Stimulated activated CD4-positive, alpha-beta T cell treated with anti-CD3 and anti-CD28 coated beads, Interleukin-4, amount 100 ng/mL, for 4 hours (primary cell): ENCODE measurements around the gene PTPRM.
"Not testable (repeated sequence)": the region's sequence is repeated elsewhere in the genome, so short reads cannot be mapped to it uniquely, and the experiment has no call there.

Experiments
- DNase-seq, 2 experiments: peaks; one replicate each; pipeline ENCODE4 v3.0.0-alpha.2; 2020

Gene PTPRM

DNA sequence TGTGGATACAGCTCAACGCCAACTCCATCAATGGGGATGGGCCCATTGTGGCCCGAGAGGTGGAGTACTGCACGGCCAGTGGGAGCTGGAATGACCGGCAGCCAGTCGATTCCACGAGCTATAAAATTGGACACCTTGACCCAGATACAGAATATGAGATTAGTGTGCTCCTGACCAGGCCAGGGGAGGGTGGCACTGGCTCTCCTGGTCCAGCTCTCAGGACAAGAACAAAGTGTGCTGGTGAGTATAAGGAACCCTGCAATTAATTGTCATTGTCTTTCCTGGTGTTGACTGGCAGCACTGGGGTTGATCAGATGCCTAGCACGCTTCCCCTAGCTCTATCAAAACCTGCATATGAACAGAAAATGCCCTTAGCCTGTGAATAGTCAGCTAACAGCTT, 388.1 kb downstream of the PTPRM start:
- no peak for DNase-seq

DNA sequence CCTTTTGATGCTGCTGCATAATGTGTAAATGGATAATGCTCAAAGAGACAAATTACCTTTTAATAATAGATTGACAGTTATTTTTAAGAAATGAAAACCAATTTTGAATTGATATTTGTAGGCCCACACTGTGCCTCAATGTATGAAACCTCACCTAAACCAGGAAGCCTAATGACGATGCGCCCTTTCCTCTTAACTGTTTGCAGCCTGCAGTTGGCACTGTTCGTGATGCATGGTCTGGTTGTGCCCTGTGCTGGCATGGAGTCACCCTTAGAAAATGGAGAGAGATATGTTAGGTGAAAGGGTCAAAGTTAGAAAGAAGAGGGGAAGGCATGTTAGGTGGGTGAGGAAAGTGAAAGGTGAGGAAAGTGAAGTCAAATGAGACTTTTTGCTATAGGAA, 390.2 kb downstream of the PTPRM start:
- DNase-seq, result no peak

DNA sequence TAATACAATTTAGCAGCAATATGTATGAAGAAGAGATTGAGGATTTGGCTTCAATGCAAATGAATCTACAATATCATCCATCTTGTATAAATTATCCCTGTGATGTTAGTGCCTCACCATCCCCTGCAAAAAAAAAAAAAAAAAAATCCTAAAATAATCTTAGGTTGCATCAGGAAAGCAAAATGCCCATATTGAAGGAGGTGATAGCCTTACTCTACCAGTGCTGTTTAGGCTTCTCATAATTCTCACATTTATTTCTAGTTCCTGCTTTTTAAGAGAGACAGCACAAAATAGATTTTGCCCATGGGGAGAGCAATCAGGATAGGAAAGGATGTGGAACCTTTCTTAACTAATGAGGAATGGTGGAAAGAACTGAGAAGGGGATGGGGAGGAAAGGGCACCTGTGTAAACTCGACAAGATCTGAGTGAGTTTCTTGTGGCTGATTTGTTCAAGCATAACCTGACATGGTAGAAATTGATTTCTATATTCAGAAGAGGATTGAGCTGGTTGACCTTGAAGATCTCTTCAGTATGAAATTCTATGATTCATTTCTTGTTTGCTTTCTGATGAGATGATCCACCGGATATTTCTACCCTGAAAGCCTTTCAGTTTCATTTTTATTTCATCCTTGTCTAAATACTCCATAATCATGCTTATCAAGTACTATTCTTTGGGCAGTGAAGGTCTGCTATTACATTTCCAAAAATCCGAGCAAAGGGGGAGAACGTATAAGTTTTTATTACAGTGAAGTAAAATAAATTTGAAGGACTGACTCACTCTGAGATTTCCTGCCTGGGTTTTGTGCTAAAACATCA, 391.2 kb downstream of the PTPRM start:
- DNase-seq, result no peak

DNA sequence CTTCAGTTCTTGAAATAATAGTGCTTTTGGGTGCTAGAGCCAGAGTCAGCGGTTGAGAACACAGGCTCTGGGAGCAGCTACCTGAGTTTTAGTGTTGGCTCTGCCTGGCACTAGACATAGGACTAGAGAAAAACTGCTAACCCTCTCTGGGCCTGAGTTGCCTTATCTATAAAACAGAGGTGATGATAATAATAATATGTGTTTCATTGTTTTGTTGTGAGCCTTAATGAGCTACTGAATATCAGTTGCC, 391.7 kb downstream of the PTPRM start:
- DNase-seq, result no peak

DNA sequence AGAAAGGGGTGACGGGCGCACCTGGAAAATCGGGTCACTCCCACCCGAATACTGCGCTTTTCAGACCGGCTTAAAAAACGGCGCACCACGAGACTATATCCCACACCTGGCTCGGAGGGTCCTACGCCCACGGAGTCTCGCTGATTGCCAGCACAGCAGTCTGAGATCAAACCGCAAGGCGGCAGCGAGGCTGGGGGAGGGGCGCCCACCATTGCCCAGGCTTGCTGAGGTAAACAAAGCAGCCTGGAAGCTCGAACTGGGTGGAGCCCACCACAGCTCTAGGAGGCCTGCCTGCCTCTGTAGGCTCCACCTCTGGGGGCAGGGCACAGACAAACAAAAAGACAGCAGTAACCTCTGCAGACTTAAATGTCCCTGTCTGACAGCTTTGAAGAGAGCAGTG, 399.6 kb downstream of the PTPRM start:
- DNase-seq, result not testable (repeated sequence)

DNA sequence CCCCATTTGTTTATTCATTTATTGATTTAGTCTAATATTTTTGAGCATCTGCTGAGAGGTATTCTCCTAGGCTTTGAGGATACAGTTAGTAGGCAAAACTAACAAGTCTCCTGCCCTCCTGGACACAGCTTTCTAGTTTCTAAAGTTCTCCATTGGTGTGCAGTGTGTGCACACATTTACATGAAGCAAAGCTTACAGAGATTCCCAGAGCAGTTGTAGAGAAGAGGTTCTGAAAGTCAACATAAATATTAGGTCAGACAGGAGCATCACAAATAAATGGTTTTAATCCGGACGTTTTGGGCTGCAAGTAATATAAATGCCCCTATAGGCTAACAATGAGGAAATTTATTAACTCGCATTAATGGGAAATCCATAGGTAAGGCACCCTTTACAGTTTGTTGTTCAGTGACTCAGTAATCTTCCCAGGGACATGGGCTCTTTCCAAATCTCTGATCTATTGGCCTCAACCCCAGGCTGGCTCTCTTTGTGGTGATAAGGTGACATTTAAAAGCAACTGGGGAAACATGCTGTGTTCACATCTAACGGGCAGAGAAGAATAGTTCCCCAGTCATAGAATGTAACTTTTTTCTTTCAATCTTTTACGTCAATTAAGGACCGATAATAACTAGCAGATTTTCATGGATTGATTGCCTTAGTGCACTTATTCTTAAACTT, 407.2 kb downstream of the PTPRM start:
- DNase-seq, result no peak

DNA sequence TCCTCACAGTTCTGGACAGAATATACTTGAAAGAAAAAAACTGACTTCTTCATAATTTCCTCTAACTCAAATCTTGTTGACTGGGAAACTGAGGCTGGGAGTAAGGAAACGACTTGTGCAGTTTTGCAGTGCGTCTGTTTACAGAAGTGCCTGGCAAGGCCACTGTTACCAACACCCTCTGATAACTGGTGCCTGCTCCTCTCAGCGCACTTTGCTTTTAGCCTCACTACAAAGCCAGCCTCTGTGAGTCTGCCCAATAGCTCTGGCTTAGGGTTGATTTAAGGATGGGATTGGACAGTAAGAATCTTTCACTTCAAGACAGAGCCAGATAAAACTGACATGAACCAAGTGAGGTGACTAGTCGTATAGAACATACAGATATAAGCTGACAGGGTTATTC, 410.8 kb downstream of the PTPRM start:
- no peak for DNase-seq

DNA sequence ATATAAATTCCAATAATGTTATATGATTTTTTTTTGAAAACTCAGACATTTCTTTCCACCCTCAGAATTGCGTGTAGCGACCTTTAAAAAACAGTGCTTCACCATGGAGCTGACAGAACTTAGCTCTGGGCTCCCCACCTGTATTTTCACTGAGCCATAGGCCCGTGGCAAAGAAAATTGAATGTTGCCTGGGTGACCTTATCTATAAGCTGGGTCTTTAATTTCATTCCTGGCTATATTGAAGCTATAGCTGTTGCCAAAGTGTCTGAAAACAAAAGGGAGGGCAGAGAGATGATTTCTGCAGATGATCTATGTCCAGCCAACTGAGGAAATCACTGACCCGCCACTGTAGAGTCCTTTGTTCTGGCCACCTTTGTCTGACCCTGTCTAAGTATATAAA, 411.7 kb downstream of the PTPRM start:
- DNase-seq, result no peak

DNA sequence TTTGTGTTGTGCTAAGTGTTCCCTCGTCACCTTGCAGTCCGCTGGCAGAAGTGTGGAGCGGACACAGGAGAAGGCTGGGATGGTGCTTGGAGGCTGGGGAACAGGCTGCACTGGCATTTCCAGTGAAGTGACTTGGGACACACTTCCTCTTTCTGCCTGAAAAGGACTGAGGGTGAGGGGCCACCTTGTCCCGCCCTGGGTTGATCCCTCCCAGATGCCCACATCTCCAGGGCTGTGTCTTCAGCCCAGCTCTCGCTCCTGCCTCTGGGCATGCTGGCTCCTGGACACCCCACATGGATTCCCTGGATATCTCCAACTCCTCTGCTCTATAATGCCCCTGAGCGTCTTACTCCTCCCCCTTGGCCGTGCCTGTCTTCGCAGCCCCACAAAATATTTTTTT, 412.6 kb downstream of the PTPRM start:
- DNase-seq, result no peak

DNA sequence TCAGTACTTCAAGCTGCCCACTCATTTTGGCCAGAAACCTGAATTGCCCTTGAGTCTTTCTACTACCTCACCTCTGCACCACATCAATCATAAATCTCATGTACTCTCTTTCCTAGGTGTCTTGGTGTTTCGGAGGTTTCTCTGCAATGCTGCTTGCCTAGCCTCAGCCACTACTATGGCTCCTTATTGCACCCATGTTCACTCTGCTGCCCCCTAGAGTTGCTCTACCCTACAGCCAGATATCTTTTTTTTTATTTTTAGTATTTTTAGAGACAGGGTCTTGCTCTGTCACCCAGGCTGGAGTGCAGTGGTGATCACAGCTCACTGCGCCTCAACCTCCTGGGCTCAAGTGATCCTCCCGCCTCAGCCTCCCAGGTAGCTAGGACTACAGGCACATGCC, 413.0 kb downstream of the PTPRM start:
- DNase-seq, result no peak

DNA sequence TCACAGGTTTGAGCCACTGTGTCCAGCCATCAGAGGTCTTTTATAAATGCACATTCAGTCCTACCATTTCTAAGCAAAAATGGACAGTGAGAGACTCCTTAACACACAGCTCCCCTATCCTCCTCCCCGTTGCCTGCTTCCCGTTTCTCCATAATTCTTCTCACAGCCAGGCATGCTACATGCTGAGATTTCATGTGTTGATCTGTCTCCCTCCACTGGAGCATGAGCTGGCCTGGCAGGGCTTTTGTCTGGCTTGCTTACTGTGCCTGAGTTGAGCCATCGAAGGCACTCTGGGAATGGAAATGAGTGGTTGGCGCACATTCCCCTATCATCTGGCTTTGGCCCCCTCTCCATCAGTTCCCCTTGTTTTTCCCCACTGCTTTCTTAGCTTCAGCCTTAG, 413.5 kb downstream of the PTPRM start:
- DNase-seq, result no peak

DNA sequence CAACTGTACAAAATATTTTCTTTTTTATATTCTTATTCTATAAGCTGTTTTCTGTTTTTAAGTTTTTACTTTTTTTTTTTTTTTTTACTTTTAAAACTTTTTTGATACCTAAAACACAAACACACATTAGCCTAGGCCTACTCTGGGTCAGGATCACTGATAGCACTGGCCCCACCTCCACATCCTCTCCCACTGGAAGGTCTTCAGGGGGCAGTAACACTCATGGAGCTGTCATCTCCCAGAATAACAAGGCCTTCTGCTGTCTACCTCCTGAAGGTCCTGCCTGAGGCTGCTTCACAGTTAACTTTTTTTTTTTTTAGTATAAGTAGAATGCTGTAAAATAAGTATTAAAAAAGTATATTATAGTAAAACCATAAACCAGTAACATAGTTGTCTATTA, 415.1 kb downstream of the PTPRM start:
- no peak for DNase-seq

DNA sequence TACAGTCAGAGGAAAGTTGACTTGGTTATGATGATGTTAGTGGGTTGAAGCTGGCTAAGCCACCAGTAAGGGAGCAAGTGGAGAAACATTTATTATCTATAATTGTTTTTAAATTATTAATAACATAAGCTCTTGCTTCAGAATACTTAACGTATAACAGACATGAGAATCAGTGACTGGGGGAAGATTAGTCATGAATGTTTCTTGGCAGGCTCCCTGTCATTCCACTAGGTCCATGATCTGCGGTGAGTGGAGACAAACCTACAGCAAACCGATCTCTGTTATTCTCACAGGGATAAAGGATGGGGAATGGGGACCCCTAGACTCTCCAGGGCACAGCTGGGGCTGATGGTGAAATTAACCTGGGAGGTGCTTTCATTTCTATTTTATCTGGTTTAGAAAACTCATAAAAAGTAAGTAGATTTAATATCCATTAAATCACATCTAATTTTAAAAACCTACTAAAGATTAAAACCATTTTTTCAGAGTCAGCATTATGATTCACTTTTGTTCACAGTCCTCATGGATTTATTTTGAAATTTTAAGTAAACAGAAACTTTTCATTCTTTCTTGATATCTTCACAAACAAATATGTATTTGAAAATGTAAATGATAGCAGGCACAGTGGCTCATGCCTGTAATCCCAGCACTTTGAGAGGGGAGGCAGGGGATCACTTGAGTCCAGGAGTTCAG, 420.3 kb downstream of the PTPRM start:
- DNase-seq, result no peak

DNA sequence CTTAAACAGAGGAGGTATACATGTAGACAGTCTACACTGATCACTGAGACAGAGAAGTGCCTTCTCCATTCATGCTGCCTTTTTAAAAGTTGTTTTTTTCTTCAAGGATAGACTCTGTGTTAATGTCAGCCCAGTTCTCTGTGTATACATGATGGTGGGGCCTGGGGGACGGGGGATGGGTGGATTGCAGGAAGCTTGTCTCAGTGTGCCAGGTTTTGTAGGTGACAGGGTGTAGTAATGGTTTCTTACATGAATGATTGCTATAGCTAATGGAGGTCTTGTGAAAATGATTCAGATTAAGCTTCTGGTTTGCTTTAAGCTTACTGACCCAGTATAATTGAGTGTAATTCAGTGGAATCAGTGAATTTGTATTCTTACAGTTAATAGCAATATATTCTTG, 423.6 kb downstream of the PTPRM start:
- no peak for DNase-seq

DNA sequence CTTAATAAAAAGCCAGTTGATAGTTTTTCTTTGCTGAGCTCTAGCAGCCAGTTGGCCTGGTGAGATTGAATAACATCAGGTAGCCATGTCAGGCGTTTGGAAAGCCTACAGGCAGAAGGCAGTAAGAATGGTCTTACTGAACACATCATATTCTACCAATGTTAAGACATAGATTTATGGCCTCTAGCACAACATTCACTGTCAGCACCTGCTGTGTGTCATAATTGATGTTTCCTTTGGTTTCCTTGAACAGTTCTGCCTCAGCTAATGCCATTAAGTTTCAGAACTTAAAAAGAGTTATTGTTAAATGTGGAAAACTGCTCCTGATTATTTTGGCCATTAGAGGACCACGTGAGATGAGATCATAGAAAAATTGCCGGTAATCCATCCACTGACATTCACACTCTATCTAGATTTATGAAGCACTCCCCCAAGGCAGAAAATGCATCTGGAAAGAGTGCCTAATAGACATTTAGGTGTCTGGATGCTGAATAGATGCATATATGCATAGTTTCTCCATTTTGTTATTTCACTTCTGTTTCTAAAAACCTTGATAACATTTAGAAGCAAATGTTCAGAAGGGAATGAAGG, 434.7 kb downstream of the PTPRM start:
- DNase-seq, result no peak

DNA sequence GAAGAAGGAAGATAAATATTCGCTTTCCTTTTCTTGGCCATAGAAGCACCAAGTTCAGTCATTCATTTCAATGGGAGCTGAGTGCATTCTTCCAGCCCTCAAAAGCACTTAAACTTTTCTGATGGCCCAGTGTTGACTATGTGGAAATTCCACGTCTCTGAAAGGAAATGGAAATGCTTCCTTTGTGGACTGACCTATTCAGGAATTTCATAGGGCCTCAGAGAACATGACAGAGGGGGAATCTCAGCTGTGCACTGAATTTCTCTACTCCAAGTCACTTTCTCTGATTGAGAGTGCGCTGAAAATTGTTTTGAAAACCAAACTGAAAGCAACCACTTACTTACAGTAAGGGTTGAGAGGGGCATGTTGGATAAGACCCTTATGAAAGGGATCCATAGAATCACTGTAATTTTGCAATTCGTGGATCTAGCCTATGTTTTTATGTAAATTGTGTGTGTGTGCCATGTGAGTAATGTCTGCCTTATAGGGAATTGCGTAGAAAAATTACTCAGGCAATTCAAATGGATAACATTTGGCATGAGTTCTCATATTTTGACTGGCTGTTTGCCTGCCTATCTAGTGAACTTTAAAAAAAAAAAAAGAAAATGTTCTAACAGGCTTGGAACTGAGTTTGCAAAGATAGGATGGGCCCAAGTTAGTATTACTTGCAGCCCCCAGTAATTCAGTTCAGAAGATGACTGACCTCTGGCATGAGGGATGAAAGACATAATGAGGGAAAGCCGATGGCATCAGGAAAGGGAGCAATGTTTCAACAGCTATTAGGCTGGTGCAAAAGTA, 437.0 kb downstream of the PTPRM start:
- DNase-seq, result no peak

DNA sequence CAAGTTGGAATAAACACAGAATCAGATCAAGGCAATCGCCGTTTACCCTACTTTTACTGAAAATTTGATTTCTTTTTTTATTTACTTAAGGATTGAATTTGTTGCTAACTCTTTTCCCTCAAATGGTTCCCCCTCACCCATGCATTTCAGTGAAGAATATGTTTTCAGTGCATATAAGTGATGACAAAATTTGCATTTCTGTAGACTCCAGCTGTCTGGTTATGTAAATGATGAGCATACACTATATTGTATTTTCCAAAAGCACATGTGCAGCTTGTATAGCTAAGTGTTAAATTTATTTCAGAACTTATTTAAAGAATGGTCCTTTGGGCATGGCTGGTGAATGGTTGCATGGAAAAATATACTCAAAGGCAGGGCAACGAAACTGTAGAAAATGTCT, 437.7 kb downstream of the PTPRM start:
- DNase-seq, result no peak

DNA sequence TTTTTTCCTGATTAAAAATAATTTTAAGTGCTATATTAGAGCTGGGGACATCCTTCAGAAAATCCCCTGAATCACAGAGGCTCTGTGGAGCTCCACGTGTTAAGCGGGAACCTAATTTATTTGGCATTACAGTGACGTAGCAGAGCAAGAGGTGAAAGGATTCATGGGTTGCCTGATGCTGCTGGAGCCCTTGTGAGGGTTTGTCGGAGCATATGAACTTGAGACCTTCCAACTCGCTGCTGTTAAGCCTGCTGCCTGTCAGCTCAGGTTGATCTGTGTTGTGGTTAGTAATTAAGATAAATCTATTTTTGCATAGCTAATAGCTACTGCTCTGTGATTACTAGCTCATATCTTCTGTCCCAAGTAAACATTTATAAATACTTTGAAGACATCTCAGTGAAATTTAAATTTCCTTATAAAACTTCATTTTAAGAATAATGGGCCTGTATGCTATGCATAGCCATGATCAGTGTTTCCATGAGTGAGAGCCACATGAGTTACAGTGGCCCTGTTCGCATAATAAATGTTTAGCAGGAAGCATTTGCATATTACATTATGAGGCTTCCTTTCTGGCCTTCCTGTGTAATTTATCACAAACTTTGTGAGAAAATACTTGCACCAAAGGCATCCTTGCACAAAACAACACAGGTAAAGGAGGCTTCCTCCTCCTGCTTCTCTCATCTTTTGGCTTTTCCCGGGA, 438.9 kb downstream of the PTPRM start:
- no peak for DNase-seq

DNA sequence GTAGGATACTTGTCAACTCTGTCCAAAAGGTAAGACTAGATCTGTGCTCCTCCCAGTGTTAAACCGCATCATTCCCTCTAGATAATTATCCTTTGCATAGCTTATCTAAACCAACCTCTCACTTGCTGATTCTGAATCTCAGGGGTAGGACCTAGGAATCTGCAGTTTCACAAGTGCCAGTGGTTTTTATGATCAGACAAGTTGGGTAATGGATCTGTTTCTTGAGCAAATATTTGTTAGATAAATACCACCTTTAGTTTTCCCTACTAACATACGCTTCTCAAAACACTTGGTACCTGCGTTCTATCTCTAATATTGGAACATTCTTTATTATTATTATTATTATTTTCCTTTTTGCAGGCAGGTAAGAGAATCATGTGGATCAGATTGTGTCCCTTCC, 439.9 kb downstream of the PTPRM start:
- DNase-seq, result no peak

DNA sequence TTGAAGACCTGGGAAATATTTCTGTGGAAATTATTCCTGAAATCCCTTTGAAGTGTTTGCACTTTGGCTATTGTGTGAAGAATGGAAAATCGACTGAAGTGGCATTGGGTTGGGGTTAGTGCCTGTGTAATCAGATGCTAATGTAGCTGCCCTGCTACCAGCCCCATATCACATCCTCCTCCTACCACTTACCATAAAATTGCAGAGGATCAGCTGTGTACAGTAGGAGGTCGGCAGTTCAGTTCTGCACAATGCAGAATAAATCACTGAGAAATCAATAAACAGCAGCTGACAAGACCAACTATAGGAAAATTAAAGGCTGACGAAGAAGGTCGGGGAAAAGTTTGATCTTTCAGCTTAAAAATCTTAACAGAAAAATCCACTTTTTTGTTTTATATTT, 440.9 kb downstream of the PTPRM start:
- DNase-seq, result no peak

DNA sequence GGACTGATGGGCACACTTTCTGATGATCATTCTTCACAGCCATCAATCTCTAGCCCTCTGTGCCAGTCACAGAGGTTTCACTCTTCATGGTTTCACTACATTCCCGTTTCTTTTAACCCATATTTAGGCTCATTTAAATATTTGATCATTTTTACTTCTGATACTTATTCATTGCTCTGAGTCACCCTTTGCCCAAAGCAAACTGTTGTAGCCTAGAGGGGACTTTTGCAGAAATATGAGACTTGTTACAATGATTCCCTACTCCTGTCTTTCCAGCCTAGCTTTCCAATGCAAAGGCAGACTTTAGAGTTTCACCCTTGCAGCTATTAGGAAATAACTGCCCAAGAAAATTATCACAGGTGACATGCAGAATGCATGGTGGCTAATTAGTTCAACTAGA, 444.2 kb downstream of the PTPRM start:
- DNase-seq, result no peak

DNA sequence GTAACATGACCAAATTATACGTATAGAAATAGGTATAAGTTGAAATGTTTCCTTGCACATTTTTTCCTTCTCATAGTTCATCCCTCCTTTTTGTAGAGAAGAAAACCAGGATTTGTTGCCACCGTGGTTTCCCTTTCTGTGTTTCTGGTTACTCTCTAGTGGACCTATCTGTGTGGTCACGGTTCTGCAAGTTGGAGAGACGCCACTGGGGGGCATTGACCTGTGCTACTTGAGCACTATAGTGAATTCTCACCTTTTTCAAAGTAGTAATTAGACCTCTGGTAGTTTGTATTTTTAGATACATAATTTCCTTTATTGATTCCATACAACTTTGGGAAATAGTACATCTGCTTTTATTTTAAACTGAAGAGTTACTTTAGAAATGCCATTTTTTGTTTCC, 444.8 kb downstream of the PTPRM start:
- no peak for DNase-seq
